ENCODE results near the gene ANKLE1. TPM values are rescaled to one million over a fixed set of nuclear protein-coding genes. Genes with fewer than 3 reads are reported as not detected.
A peak's percentile ranks its signal among the peaks of the same experiment; 100 is the strongest.

ANKLE1 gene
- total and polyA plus RNA-seq, 9 donors, result 0.44 to 1.5 (median 1.0) TPM

DNA sequence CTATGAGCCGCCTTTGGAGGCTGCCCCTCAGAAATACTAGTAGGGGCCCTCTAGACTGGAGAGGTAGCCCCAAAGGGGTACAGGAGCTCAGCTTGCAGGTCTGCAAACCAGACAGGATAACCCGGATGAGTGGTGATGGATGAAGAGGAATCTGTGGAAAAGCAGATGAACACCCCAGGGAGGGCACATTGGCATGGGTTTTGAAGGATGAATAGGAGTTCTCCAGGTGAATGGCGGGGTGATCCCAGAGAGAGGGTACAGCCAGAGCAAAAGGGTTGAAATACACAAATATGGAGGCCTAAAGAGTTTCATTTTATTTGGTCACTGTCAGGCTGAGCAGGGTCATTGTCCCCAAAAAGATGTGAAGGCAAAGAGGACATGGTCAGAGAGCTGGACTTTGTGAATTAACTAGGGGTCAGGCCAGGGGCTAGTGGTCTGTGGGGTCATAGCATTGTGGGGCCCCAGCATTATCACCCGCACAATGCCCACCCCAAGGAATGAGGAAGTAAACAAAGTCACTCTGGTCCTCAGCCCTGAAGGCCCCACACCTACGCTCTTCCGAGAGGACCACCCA, 40.8 kb upstream of the ANKLE1 start:
- Histone ChIP-seq H3K27ac (ENCODE audit: low read length) (no peak overlapping the region), H3K9me3 (replicated peaks; ENCODE audit: control insufficient read depth, low read depth, low read length) (no peaks in the 10 kb centered on the region), H3K4me1 (ENCODE audit: control insufficient read depth, insufficient read depth, low read length) (peaks cover 26% of the 10 kb centered on the region), H3K27me3 (ENCODE audit: control insufficient read depth, insufficient read depth, low read length) (no peaks in the 10 kb centered on the region), H3K36me3 (ENCODE audit: control insufficient read depth, insufficient read depth, low read length) (peaks cover 30% of the 10 kb centered on the region), H3K4me3 (ENCODE audit: low read length) (no peak overlapping the region)
- no peak for DNase-seq
- 95% methylated on average over 5 of the region's 6 CpGs for WGBS (ENCODE audit: insufficient coverage)

DNA sequence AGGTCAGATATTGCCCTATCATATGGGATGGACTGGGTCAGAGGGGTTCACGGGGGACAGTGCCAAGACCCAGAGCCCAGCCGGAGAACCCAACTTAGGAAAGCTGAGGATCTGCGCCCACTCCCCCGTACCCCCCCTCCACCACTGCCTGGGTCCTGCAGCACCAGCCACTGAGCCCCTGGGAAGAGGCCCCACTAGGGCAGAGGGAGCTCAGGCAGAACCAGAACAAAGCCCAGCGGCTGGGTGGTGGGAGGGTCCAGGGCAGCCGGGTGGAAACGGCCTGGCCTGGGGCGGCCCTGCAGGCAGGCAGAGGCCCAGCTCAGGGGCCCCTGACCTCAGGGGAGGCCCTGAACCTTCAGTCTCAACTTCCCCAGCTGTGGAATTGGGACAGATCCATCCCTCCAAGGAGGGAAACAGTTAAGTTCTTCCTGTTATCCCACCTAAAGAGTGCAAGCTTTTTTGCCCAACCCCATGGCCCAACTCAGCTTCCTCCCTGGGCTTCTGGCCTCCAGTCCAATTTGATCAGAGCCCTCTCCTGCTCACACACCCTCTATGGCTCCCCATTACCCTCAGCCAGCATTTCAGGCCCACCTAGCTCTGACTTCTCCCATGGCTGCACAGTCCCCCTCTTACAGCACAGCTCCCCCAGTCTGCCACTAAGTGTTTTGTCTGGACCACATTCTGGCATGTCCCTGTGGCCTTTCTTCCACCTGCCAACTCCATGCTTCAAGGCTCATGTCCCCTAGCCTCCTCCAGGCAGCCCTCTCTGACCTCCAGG, 39.1 kb upstream of the ANKLE1 start:
- 34% methylated on average over 3 of the region's 8 CpGs for WGBS (ENCODE audit: insufficient coverage)
- Histone ChIP-seq H3K36me3 (ENCODE audit: control insufficient read depth, insufficient read depth, low read length) (peaks cover 23% of the 10 kb centered on the region), H3K4me3 (ENCODE audit: low read length) (no peak overlapping the region), H3K27ac (ENCODE audit: low read length) (no peak overlapping the region), H3K4me1 (ENCODE audit: control insufficient read depth, insufficient read depth, low read length) (peaks cover 31% of the 10 kb centered on the region), H3K9me3 (replicated peaks; ENCODE audit: control insufficient read depth, low read depth, low read length) (no peaks in the 10 kb centered on the region), H3K27me3 (ENCODE audit: control insufficient read depth, insufficient read depth, low read length) (no peaks in the 10 kb centered on the region)
- DNase-seq, result no peak

GRCh38 chr19:17243211-17243829, 38.4 kb upstream of the ANKLE1 start:
- Histone ChIP-seq H3K36me3 (ENCODE audit: control insufficient read depth, insufficient read depth, low read length) (peaks cover 16% of the 10 kb centered on the region), H3K4me3 (ENCODE audit: low read length) (peak overlapping the region; percentile 87), H3K4me1 (ENCODE audit: control insufficient read depth, insufficient read depth, low read length) (peaks cover 38% of the 10 kb centered on the region), H3K9me3 (replicated peaks; ENCODE audit: control insufficient read depth, low read depth, low read length) (no peaks in the 10 kb centered on the region), H3K27me3 (ENCODE audit: control insufficient read depth, insufficient read depth, low read length) (no peaks in the 10 kb centered on the region), H3K27ac (ENCODE audit: low read length) (peak overlapping the region; percentile 16)
- 35% methylated on average over 6 of the region's 8 CpGs for WGBS (ENCODE audit: insufficient coverage)
- no peak for DNase-seq

DNA sequence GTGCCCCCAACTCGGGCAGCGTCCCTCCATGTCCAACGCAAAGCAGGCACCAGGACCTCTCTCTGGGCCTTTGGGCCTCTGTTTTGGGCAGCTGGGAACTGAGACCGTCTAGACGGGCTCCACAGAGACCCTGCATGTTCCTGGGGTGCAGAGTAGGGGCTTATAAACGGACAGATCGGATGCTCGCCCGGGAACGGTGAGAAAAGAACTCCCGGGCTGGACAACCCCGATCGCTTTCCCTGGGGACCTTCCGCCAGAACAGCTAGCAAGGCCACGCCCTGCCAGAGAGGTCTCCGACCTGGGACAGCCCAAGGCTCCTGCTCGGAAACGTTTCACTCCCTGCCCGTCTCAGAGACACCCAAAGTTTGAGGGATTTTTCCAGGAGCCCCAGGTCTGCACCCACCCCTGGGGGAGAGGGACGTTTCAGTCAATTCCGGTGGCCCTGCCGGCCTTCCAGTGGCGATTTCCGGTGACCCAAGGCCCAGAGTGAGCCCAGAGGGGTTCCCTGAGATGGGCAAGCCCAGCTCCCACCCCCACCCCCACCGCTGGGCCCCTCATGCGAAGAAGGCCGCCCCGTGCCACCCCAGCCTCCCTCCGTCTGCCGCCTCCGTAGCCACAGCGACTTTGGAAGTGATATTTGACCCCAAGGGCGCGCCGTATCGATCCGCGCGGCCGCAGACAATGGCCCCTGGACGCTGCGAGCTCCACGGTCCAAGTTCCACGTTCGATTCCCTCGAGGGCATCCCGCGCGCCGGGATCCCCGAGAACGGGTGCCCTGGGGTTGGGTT, 37.7 kb upstream of the ANKLE1 start:
- Histone ChIP-seq H3K9me3 (replicated peaks; ENCODE audit: control insufficient read depth, low read depth, low read length) (no peaks in the 10 kb centered on the region), H3K4me1 (ENCODE audit: control insufficient read depth, insufficient read depth, low read length) (peaks cover 45% of the 10 kb centered on the region), H3K4me3 (ENCODE audit: low read length) (peak overlapping the region; percentile 87), H3K36me3 (ENCODE audit: control insufficient read depth, insufficient read depth, low read length) (peaks cover 10% of the 10 kb centered on the region), H3K27ac (ENCODE audit: low read length) (peak overlapping the region; percentile 16), H3K27me3 (ENCODE audit: control insufficient read depth, insufficient read depth, low read length) (no peaks in the 10 kb centered on the region)
- 2% methylated on average over 31 of the region's 52 CpGs for WGBS (ENCODE audit: insufficient coverage)
- DNase-seq, result peak; percentile 62

DNA sequence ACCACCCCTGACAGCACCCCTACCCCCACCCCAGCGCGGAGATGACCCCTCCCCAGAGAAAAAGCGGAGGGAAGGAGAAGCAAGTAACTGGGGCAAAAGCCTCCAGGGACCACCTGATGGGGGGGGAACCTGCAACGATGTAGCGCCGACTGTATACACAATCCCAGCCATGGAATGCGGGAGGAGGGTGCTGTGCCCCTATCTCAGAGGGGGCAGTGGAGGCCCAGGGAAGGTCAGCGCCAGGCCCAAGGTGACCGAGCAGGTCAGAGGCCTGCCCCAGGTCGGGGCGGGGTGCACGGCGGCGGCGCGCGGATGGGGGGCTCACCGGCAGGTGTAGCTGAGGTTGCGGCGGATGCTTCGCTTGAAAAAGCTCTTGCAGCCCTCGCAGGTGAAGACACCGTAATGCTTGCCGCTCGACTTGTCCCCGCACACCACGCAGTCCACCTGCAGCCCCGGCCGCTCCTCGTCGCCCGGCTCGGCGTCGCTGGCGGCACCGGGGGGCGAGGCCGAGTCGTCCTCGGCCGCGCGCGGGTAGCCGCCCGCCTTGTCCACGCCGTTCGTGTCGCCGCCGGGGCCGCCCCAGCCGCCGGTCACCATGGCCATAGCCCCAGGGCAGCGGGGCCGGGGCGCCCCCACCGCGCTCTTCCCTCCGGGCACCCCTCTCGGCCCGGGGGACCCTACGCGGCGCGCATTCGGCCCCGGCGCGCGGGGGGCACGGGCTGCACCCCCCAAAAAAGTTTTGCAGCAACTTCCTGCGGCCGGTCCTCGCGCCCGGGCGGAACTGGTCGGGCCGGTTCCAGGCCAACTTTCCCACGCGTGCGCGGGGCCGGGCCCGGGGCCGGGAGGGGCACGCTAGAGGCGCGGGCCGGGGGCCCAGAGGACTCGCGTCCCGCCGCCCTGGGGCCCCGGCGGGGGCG, 36.8 kb upstream of the ANKLE1 start:
- 0% methylated on average over 97 of the region's 100 CpGs for WGBS (ENCODE audit: insufficient coverage)
- no peak for DNase-seq
- Histone ChIP-seq H3K27me3 (ENCODE audit: control insufficient read depth, insufficient read depth, low read length) (no peaks in the 10 kb centered on the region), H3K4me3 (ENCODE audit: low read length) (peak overlapping the region; percentile 87), H3K36me3 (ENCODE audit: control insufficient read depth, insufficient read depth, low read length) (peaks cover 10% of the 10 kb centered on the region), H3K27ac (ENCODE audit: low read length) (peak overlapping the region; percentile 16), H3K9me3 (replicated peaks; ENCODE audit: control insufficient read depth, low read depth, low read length) (no peaks in the 10 kb centered on the region), H3K4me1 (ENCODE audit: control insufficient read depth, insufficient read depth, low read length) (peaks cover 47% of the 10 kb centered on the region)

GRCh38 chr19:17245535-17245984, 36.1 kb upstream of the ANKLE1 start, which contains the start of gene NR2F6:
TSS of gene NR2F6 (minus strand) at chr19:17245919. CDS start at chr19:17245220, 699 bp downstream.
- Histone ChIP-seq H3K36me3 (ENCODE audit: control insufficient read depth, insufficient read depth, low read length) (peaks cover 4% of the 10 kb centered on the region), H3K9me3 (replicated peaks; ENCODE audit: control insufficient read depth, low read depth, low read length) (no peaks in the 10 kb centered on the region), H3K27me3 (ENCODE audit: control insufficient read depth, insufficient read depth, low read length) (no peaks in the 10 kb centered on the region), H3K27ac (ENCODE audit: low read length) (peak within 1 kb of the TSS; percentile 93), H3K4me3 (ENCODE audit: low read length) (peak within 1 kb of the TSS; percentile 87), H3K4me1 (ENCODE audit: control insufficient read depth, insufficient read depth, low read length) (peaks cover 47% of the 10 kb centered on the region)
- under 1% methylated on average over 71 of the region's 72 CpGs for WGBS (ENCODE audit: insufficient coverage)
- DNase-seq, result no peak

- DNase-seq, result peak; percentile 89
- H3K36me3 ChIP-seq (ENCODE audit: control insufficient read depth, insufficient read depth, low read length), result no peaks in the 10 kb centered on the region
- 9% methylated on average over 20 of the region's 21 CpGs for WGBS (ENCODE audit: insufficient coverage)
Measured at GRCh38 chr19:17246681-17247425, 34.8 kb upstream of the ANKLE1 start.

GRCh38 chr19:17248011-17248776, 33.5 kb upstream of the ANKLE1 start:
- no peaks in the 10 kb centered on the region for H3K9me3 ChIP-seq (replicated peaks; ENCODE audit: control insufficient read depth, low read depth, low read length)
- H3K27me3 ChIP-seq (ENCODE audit: control insufficient read depth, insufficient read depth, low read length), result no peaks in the 10 kb centered on the region
- no peak overlapping the region for H3K27ac ChIP-seq (ENCODE audit: low read length)
- no peaks in the 10 kb centered on the region for H3K36me3 ChIP-seq (ENCODE audit: control insufficient read depth, insufficient read depth, low read length)
- 57% methylated on average over 19 of the region's 21 CpGs for WGBS (ENCODE audit: insufficient coverage)
- no peak for DNase-seq
- H3K4me3 ChIP-seq (ENCODE audit: low read length), result no peak overlapping the region
- peaks cover 38% of the 10 kb centered on the region for H3K4me1 ChIP-seq (ENCODE audit: control insufficient read depth, insufficient read depth, low read length)

More at GRCh38 chr19:17246681-17247425, 34.8 kb upstream of the ANKLE1 start:
- Histone ChIP-seq H3K27ac (ENCODE audit: low read length) (peak overlapping the region; percentile 93), H3K27me3 (ENCODE audit: control insufficient read depth, insufficient read depth, low read length) (no peaks in the 10 kb centered on the region), H3K9me3 (replicated peaks; ENCODE audit: control insufficient read depth, low read depth, low read length) (no peaks in the 10 kb centered on the region), H3K4me3 (ENCODE audit: low read length) (peak overlapping the region; percentile 55), H3K4me1 (ENCODE audit: control insufficient read depth, insufficient read depth, low read length) (peaks cover 44% of the 10 kb centered on the region)

Data from muscle of leg (tissue), 11 donors.